Naive thymus-derived CD8-positive, alpha-beta T cell (primary cell): ENCODE data around the gene USP24. TPM values are rescaled to one million over a fixed set of nuclear protein-coding genes. Genes with fewer than 3 reads are reported as not detected.
"Not testable (repeated sequence)": the region's sequence is repeated elsewhere in the genome, so short reads cannot be mapped to it uniquely, and the experiment has no call there.

ENCODE experiments used
- ATAC-seq, 2 donors: fragments of 150-1000 bp; cut with Tn5 transposase in 1 of 2; sonication (Bioruptor Pico), chemical (Tn5 transposase) in 1 of 2; 1 replicate in 1 of 2; 2 replicates in 1 of 2; pipeline ENCODE4 v1.10.0; 2021; ENCODE audit warnings: mild to moderate bottlenecking in 2 of 2, moderate library complexity in 2 of 2
- POLR2A ChIA-PET: fragments of 350-600 bp; sonication (Branson Sonifier 250); formaldehyde crosslinking; loops from one replicate; lab custom pipeline; 2021; ENCODE audit warnings: antibody characterized with exemption; lab: Charles Lee
- DNase-seq, 10 donors: peaks; one replicate each; pipeline versions ENCODE4 v3.0.0 to v3.0.0-alpha.2; 2020 to 2022
- H3K27ac Mint-ChIP-seq, 10 donors: one replicate each; pipeline ENCODE4 v1.8.0; 2020 to 2022; ENCODE audit warnings: mild to moderate bottlenecking in 10 of 10, mixed read lengths in 10 of 10, moderate library complexity in 4 of 10, inconsistent platforms in 1 of 10
- H3K27me3 Mint-ChIP-seq, 5 donors: one replicate each; pipeline ENCODE4 v1.8.0; 2021 to 2022; ENCODE audit warnings: mixed read lengths in 5 of 5
- H3K36me3 Mint-ChIP-seq, 3 donors: one replicate each; pipeline ENCODE4 v1.8.0; 2020 to 2022; ENCODE audit warnings: mixed read lengths in 3 of 3, mild to moderate bottlenecking in 2 of 3, inconsistent platforms in 1 of 3
- H3K4me1 Mint-ChIP-seq, 4 donors: one replicate each; pipeline ENCODE4 v1.8.0; 2021 to 2022; ENCODE audit warnings: mixed read lengths in 4 of 4
- H3K4me3 Mint-ChIP-seq, 10 donors: one replicate each; pipeline ENCODE4 v1.8.0; 2020 to 2022; ENCODE audit warnings: mild to moderate bottlenecking in 10 of 10, mixed read lengths in 10 of 10, moderate library complexity in 6 of 10, inconsistent platforms in 1 of 10
- H3K9me3 Mint-ChIP-seq, 9 donors: one replicate each; pipeline ENCODE4 v1.8.0; 2020 to 2022; ENCODE audit warnings: mixed read lengths in 9 of 9, mild to moderate bottlenecking in 3 of 9, inconsistent platforms in 1 of 9, moderate library complexity in 1 of 9
- microRNA-seq: library from miRNA; unstranded; fragments of <30 nt; microRNA quantifications from one replicate; pipeline ENCODE4 v1.2.0, GENCODE V29; 2022; ENCODE audit warnings: borderline microRNAs expressed
- polyA plus RNA-seq, 3 donors: library from polyadenylated mRNA; unstranded; fragments of 300-500 nt; fragmentation: Illumina TruSeq; gene quantifications; one replicate each; pipeline ENCODE4 v1.2.3, GENCODE V29; 2021
- total RNA-seq, 8 experiments: library from RNA in 2 of 8; stranded (reverse) in 2 of 8; gene quantifications; one replicate each; pipeline ENCODE4 v1.2.3 and lab custom pipeline; 2021 to 2026

Gene USP24
- total and polyA plus RNA-seq, 5 experiments from 2014 or later = 5.5 to 81.1 (median 8.4) TPM

- ATAC-seq, H3K36me3 Mint-ChIP-seq, H3K4me3 Mint-ChIP-seq, H3K4me1 Mint-ChIP-seq, H3K27ac Mint-ChIP-seq, DNase-seq, H3K9me3 Mint-ChIP-seq, POLR2A ChIA-PET: not testable (repeated sequence)
- peaks cover 0 to 28% (median 4%) of the 10 kb centered on the region in 5 donors for H3K27me3 Mint-ChIP-seq
Measured at GRCh38 chr1:55024163-55024562, 191.0 kb downstream of the USP24 start.

DNA sequence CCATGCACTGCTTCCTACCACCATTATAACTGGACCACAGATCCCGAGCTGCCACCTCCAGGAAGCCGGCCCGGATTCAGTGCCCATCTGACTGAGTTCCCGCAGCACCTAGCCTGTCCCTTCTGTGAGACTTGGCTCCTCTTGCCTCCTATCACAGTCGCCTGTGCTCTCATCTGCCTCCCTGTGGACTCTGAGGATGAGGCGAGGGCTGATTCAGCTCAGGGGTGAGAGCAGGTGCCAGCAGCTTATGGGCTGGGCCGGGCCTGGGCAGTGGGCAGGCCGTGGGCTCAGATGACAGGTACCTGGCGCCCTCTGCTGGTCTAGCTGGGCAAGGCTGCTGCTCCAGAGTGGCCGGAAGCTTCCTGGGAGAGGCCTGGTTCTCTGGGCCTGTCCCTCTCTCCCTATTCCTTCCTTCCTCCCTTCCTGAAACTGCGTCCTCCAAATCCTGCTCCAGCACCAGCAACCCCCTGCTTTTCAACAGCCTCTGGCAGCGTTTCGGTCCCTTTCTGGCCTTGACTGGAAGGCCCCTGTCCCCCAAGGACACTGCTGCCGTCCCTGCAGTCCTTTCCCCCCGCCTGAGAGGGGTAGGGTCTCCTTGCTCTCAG, 193.1 kb downstream of the USP24 start:
- Mint-ChIP-seq H3K4me1 (peaks cover 0 to 8% (median 3%) of the 10 kb centered on the region in 4 donors), H3K27ac (no peak overlapping the region), H3K27me3 (peaks cover 3 to 40% (median 6%) of the 10 kb centered on the region in 5 donors), H3K9me3 (no peaks in the 10 kb centered on the region), H3K4me3 (no peak overlapping the region), H3K36me3 (peaks cover 0 to 2% (median 0%) of the 10 kb centered on the region in 3 donors)
- POLR2A ChIA-PET = interaction anchor here (0.5 kb wide), 1 partner anchor 972 kb away, joined by 5 read pairs; no protein-coding TSS in a partner anchor
- peak; percentile 70 to 72 for ATAC-seq
- DNase-seq = peak; percentile 19 to 75 (median 43)

GRCh38 chr1:55018395-55018794, 196.8 kb downstream of the USP24 start:
- Mint-ChIP-seq H3K27me3 (peaks cover 7 to 57% (median 18%) of the 10 kb centered on the region in 5 donors), H3K4me3 (no peak overlapping the region), H3K27ac (no peak overlapping the region), H3K4me1 (peaks cover 0 to 3% (median 1%) of the 10 kb centered on the region in 4 donors), H3K9me3 (no peaks in the 10 kb centered on the region), H3K36me3 (peaks cover 0 to 2% (median 0%) of the 10 kb centered on the region in 3 donors)
- ATAC-seq (no peak), DNase-seq (no peak)
- POLR2A ChIA-PET = no interaction called here

Small RNA genes within 50 kb of the gene (microRNA-seq; reads per million reads assigned to microRNA genes)
- gene MIR4422 = 1.4 reads per million

Other genes starting within 250 kb of the USP24 start
- gene TMEM61, start 234.7 kb downstream of the USP24 start, total RNA-seq = not detected
- not detected for gene TMEM61, start 234.7 kb downstream of the USP24 start, polyA plus RNA-seq
- not detected for gene BSND, start 216.4 kb downstream of the USP24 start, total RNA-seq
- gene BSND, start 216.4 kb downstream of the USP24 start, polyA plus RNA-seq = not detected
- gene PCSK9, start 175.8 kb downstream of the USP24 start, total RNA-seq = not detected
- not detected for gene PCSK9, start 175.8 kb downstream of the USP24 start, polyA plus RNA-seq